GM12875 (cell line): Measurements from ENCODE around the gene IL1RAPL2.

ENCODE experiments used
- H3K4me3 ChIP-seq: one replicate; pipeline ENCODE4 v1.5.1; 2011; ENCODE audit warnings: low read depth, low read length, control low read depth
- TF ChIP-seq, protein P1 (sequence below): IDR thresholded peaks from 2 replicates; pipeline ENCODE4 v1.5.1; 2011; ENCODE audit warnings: low read depth, mild to moderate bottlenecking, control low read depth, inconsistent platforms, low read length, moderate library complexity, borderline replicate concordance; ENCODE audit not compliant: insufficient read depth

The IL1RAPL2 gene

DNA sequence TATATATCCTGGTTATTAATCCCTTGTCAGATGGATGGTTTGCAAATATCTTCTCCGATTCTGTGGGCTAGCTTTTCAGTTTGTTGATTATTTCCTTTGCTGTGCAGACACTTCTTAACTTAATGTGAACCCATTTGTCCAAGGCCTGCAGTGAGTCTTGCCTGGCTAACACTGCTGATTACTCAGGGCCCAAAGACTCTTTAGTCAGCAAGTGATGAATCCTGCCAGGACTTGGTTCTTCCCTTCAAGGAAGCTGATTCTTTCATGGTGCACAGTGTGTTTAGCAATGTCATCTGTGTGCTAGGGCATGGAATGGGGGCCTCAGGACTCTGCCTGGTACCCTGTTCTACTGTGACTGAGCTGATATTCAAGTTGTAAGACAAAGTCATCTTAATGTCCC is 736.2 kb downstream of the IL1RAPL2 start:
- no peak overlapping the region for H3K4me3 ChIP-seq
- TF ChIP-seq, protein P1, sequence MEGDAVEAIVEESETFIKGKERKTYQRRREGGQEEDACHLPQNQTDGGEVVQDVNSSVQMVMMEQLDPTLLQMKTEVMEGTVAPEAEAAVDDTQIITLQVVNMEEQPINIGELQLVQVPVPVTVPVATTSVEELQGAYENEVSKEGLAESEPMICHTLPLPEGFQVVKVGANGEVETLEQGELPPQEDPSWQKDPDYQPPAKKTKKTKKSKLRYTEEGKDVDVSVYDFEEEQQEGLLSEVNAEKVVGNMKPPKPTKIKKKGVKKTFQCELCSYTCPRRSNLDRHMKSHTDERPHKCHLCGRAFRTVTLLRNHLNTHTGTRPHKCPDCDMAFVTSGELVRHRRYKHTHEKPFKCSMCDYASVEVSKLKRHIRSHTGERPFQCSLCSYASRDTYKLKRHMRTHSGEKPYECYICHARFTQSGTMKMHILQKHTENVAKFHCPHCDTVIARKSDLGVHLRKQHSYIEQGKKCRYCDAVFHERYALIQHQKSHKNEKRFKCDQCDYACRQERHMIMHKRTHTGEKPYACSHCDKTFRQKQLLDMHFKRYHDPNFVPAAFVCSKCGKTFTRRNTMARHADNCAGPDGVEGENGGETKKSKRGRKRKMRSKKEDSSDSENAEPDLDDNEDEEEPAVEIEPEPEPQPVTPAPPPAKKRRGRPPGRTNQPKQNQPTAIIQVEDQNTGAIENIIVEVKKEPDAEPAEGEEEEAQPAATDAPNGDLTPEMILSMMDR = no peak

DNA sequence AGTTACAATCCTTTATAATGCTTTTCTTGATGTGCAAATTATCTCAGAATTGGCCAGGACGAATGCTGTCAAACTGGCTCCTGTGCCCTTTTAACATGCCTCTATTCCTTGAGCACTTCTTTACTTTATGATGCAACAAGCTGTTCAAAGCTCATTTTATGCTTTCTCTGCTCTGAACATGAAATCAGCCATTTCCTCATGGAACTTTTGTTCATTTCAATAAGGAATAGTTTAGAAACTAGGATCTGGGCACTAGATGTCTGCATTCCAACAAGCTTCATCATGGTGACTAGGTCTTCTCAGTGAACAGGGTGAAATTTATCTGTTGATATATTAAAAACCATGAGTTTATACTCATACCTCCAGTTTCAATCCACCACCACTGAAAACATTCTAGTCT is 741.8 kb downstream of the IL1RAPL2 start:
- no peak overlapping the region for H3K4me3 ChIP-seq
- TF ChIP-seq, protein P1 = no peak

DNA sequence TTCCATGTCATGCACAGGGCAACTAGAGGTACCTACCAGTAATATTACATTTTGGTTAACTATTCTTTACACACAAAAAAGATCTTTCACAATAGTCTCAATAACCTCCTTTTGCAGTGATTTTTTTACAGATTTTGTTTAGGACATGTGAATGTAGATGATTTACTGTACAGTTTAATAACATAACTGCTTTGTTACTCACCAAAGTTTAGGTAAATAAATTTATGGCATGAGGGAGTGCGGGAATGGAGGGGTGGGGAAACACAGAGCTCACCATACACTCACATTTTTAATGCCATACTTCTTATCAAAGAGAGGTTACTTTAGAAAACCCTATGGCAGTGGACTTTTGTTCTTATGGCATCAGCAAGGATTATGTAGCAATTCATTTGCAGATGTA is 747.6 kb downstream of the IL1RAPL2 start:
- H3K4me3 ChIP-seq = no peak overlapping the region
- TF ChIP-seq, protein P1 = no peak

DNA sequence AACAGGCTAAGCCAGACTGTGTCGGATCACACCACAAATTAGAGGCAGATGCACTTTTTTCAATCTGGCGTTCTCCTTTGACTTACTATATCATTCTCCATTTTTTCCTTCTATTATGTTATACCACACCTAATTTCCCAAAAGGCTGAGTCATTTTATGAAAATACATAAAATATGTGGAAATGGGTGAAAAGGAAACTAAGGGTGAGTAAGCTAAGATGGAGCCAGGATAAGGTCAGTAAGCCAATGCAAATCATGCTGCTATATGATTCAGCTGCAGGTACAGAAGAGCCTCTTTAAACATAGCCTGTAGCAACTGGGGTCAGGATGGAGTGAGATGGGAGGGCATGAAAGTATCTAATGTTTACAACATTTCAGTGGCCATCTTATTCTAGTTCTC is 748.5 kb downstream of the IL1RAPL2 start:
- H3K4me3 ChIP-seq = no peak overlapping the region

DNA sequence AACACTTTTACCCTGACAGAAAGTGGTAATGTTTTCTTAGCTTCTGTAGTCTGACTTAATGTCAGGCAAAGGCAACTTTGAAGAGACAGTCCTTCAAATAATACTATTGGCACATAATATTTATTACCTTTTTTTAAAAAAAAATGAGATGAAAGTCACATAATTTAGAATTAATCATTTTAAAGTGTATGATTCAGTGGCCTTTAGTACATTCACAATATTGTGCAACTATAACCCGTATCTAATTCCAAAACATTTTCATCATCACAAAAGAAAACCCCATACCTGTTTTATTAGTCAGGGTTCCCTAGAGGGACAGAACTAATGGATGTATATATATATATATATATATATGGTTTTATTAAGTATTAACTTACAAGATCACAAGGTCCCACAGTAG is 749.2 kb downstream of the IL1RAPL2 start:
- TF ChIP-seq, protein P1 = no peak
- H3K4me3 ChIP-seq = no peak overlapping the region

More for the DNA sequence above, 748.5 kb downstream of the IL1RAPL2 start:
- TF ChIP-seq, protein P1 = no peak

DNA sequence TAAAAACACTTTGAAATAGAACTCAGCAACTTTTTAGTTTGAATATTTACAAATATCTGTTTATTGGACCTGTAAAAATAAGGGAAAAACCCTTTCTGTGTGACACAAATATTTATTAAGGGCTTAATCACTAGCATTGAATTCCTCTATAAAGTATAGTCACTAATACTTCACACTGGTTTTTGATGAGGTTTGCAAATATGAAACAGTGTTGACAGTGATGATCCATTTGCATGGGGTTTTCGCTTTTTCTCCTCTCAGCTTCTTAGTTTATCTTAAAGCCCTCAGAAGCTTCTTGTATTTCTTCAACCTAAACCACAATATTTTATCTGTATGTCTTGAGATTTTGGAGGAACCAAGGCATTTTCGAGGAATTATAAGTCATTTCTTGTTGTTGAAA is 751.1 kb downstream of the IL1RAPL2 start:
- no peak overlapping the region for H3K4me3 ChIP-seq
- TF ChIP-seq, protein P1 = no peak

DNA sequence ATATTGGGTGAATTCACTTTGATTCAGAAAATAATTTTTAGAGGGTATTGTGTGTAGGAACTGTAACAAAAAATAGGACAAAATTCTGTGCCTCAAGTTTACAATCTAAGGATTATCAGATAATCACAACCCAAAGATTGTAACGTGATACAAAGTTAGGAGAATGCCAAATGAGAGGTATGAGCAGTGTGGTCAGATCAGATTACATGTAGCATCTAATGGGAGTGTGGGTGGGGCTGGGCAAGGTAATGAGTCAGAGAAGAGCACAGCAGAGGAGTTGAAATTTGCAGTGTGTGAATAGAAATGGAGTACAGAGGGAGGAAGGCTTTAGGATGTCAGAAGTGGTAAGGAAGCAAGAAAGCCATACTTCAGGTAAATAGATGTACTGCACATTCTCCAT is 757.9 kb downstream of the IL1RAPL2 start:
- H3K4me3 ChIP-seq = no peak overlapping the region
- TF ChIP-seq, protein P1 = no peak
